OCI-LY3 (cell line): ENCODE results near the gene GABRG3.

ENCODE experiments used
- CTCF ChIP-seq: fragments of 200-600, 300-600 bp; sonication (generic); IDR thresholded peaks from 2 replicates; pipeline ENCODE4 v1.5.1; 2014; ENCODE audit warnings: antibody characterized with exemption, low read length, low read depth
- EZH2phosphoT487 ChIP-seq: fragments of 200-600 bp; shearing (Covaris generic); IDR thresholded peaks from 2 replicates; pipeline ENCODE4 v1.6.1; 2018; ENCODE audit warnings: antibody characterized with exemption, mixed run types, low read depth

DNA sequence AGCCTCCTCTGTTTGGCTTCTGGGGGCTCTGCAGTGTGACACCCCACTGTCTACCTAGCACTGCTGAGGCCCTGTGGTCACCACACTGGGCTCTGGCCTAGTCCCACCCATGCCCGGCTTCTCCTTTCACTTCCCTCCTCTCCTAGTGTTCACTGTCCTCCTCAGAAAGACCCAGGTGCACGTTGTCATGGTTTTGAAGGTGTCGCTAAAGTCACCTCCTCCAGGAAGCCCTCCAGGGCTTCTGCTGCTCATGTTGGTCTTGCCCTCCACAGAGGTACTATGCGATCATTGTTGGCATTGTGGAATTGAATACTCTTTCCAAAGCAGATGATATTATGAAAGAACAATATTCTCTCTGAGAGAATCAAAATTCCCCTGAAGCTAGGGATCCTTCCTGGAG lies 163.5 kb downstream of the GABRG3 start:
- TF ChIP-seq EZH2phosphoT487 (no peak), CTCF (no peak)
